ENCODE data around the gene SLC9A5. TPM values are rescaled to one million over a fixed set of nuclear protein-coding genes. Genes with fewer than 3 reads are reported as not detected.

The SLC9A5 gene
- total RNA-seq, 3 donors from 2014 or later: 1.7 to 2.6 (median 1.9) TPM

GRCh38 chr16:67299269-67299668 lies 50.5 kb downstream of the SLC9A5 start:
- Histone ChIP-seq H3K4me1 (ENCODE audit: low read depth) (no peaks in the 10 kb centered on the region), H3K36me3 (ENCODE audit: low read depth) (no peaks in the 10 kb centered on the region), H3K9me3 (no peaks in the 10 kb centered on the region), H3K4me3 (no peak overlapping the region)
- ATAC-seq (no peak), DNase-seq (no peak)
- TF ChIP-seq CTCF (IDR thresholded peaks at IDR 0.05): no peak
- intact Hi-C loops (cut with DNase I, micrococcal nuclease): no loop called here

- DNase-seq: peak in 1 of 3 donors; percentile 33
- Histone ChIP-seq H3K9me3 (no peaks in the 10 kb centered on the region), H3K4me3 (no peak overlapping the region), H3K36me3 (ENCODE audit: low read depth) (no peaks in the 10 kb centered on the region), H3K4me1 (ENCODE audit: low read depth) (no peaks in the 10 kb centered on the region)
- TF ChIP-seq CTCF (IDR thresholded peaks at IDR 0.05): no peak
- ATAC-seq: peak; percentile 30
- intact Hi-C loops (cut with DNase I, micrococcal nuclease): no loop called here
These were observed 52.5 kb downstream of the SLC9A5 start for GRCh38 chr16:67301080-67301782.

GRCh38 chr16:67302076-67302475 lies 53.3 kb downstream of the SLC9A5 start:
- Histone ChIP-seq H3K4me1 (ENCODE audit: low read depth) (no peaks in the 10 kb centered on the region), H3K4me3 (no peak overlapping the region), H3K9me3 (no peaks in the 10 kb centered on the region), H3K36me3 (ENCODE audit: low read depth) (no peaks in the 10 kb centered on the region)
- intact Hi-C loops (cut with DNase I, micrococcal nuclease): no loop called here
- ATAC-seq: no peak
- no peak for TF ChIP-seq CTCF (IDR thresholded peaks at IDR 0.05)
- no peak for DNase-seq

GRCh38 chr16:67302970-67303369 lies 54.2 kb downstream of the SLC9A5 start:
- intact Hi-C loops (cut with DNase I, micrococcal nuclease): no loop called here
- no peak for DNase-seq
- no peak overlapping the region for H3K4me3 ChIP-seq
- H3K4me1 ChIP-seq (ENCODE audit: low read depth): no peaks in the 10 kb centered on the region
- H3K9me3 ChIP-seq: no peaks in the 10 kb centered on the region
- no peak for ATAC-seq
- no peaks in the 10 kb centered on the region for H3K36me3 ChIP-seq (ENCODE audit: low read depth)
- no peak for TF ChIP-seq CTCF (IDR thresholded peaks at IDR 0.05)

- H3K4me3 ChIP-seq: no peak overlapping the region
- H3K4me1 ChIP-seq (ENCODE audit: low read depth): no peaks in the 10 kb centered on the region
- no peak for DNase-seq
- no peaks in the 10 kb centered on the region for H3K36me3 ChIP-seq (ENCODE audit: low read depth)
- intact Hi-C loops (cut with DNase I, micrococcal nuclease): no loop called here
- H3K9me3 ChIP-seq: no peaks in the 10 kb centered on the region
- ATAC-seq: no peak
- TF ChIP-seq CTCF (IDR thresholded peaks at IDR 0.05): no peak
These were observed 55.2 kb downstream of the SLC9A5 start for GRCh38 chr16:67304020-67304419.

All from mucosa of descending colon (tissue), 3 donors.